Liver (tissue), 9 donors: ENCODE results near the gene LPP. TPM values are rescaled to one million over a fixed set of nuclear protein-coding genes. Genes with fewer than 3 reads are reported as not detected.

Source experiments
- DNase-seq: peaks from one replicate; pipeline ENCODE4 v3.0.0-alpha.2; 2017; ENCODE audit warnings: low spot score
- H3K27ac ChIP-seq, 2 donors: one replicate each; pipeline ENCODE4 v1.7.0; 2013; ENCODE audit warnings: inconsistent platforms in 2 of 2, low read length in 2 of 2, control low read depth in 1 of 2, low read depth in 1 of 2, mild to moderate bottlenecking in 1 of 2
- H3K27me3 ChIP-seq, 4 donors: one replicate each; pipeline versions ENCODE4 v1.6.1 to v1.7.0; 2013; ENCODE audit warnings: low read length in 3 of 4, inconsistent platforms in 1 of 4, mild to moderate bottlenecking in 1 of 4, moderate library complexity in 1 of 4; ENCODE audit not compliant: control insufficient read depth in 4 of 4, insufficient read depth in 4 of 4
- H3K36me3 ChIP-seq, 4 donors: one replicate each; pipeline versions ENCODE4 v1.6.1 to v1.7.0; 2013; ENCODE audit warnings: low read length in 3 of 4, mild to moderate bottlenecking in 3 of 4, low read depth in 1 of 4, moderate library complexity in 1 of 4; ENCODE audit not compliant: control insufficient read depth in 4 of 4, insufficient read depth in 3 of 4
- H3K4me1 ChIP-seq, 4 donors: one replicate each; pipeline versions ENCODE4 v1.6.1 to v1.7.0; 2013; ENCODE audit warnings: low read length in 3 of 4, mild to moderate bottlenecking in 3 of 4, moderate library complexity in 1 of 4; ENCODE audit not compliant: control insufficient read depth in 4 of 4, insufficient read depth in 4 of 4
- H3K4me3 ChIP-seq, 3 donors: one replicate each; pipeline versions ENCODE4 v1.6.1 to v1.7.0; 2013; ENCODE audit warnings: low read length in 3 of 3, control low read depth in 1 of 3, low read depth in 1 of 3, mild to moderate bottlenecking in 1 of 3
- H3K9ac ChIP-seq, 2 donors: one replicate each; pipeline ENCODE4 v1.7.0; 2013; ENCODE audit warnings: low read length in 2 of 2, mild to moderate bottlenecking in 2 of 2, moderate library complexity in 2 of 2, control low read depth in 1 of 2, low read depth in 1 of 2
- H3K9me3 ChIP-seq, 4 donors: one replicate each; pipeline versions ENCODE4 v1.6.1 to v1.7.0; 2013; ENCODE audit warnings: low read length in 3 of 4; ENCODE audit not compliant: control insufficient read depth in 4 of 4
- EGR1 ChIP-seq, 2 donors: IDR thresholded peaks; 2 replicates each; pipeline ENCODE4 v1.6.1; 2016 to 2018; ENCODE audit warnings: antibody characterized with exemption in 2 of 2, low read depth in 2 of 2
- FOXA1 ChIP-seq: IDR thresholded peaks from 2 replicates; pipeline ENCODE4 v1.6.1; 2016; ENCODE audit warnings: antibody characterized with exemption
- FOXA2 ChIP-seq: IDR thresholded peaks from 2 replicates; pipeline ENCODE4 v1.6.1; 2016; ENCODE audit warnings: antibody characterized with exemption
- GABPA ChIP-seq, 2 donors: IDR thresholded peaks in 1 of 2; conservative IDR thresholded peaks in 1 of 2; 2 replicates each; pipeline ENCODE4 v1.6.1; 2016; ENCODE audit warnings: antibody characterized with exemption in 2 of 2, mild to moderate bottlenecking in 1 of 2, moderate library complexity in 1 of 2
- HNF4A ChIP-seq, 2 donors: conservative IDR thresholded peaks; 2 replicates each; pipeline ENCODE4 v1.6.1; 2016; ENCODE audit warnings: antibody characterized with exemption in 2 of 2, mild to moderate bottlenecking in 2 of 2
- HNF4G ChIP-seq: IDR thresholded peaks from 2 replicates; pipeline ENCODE4 v1.6.1; 2016; ENCODE audit warnings: antibody characterized with exemption
- JUND ChIP-seq, 2 donors: IDR thresholded peaks; 2 replicates each; pipeline ENCODE4 v1.6.1; 2016; ENCODE audit warnings: antibody characterized with exemption in 2 of 2
- NR2F2 ChIP-seq: IDR thresholded peaks from 2 replicates; pipeline ENCODE4 v1.6.1; 2016; ENCODE audit warnings: antibody characterized with exemption
- RAD21 ChIP-seq, 2 donors: IDR thresholded peaks; 2 replicates each; pipeline ENCODE4 v1.6.1; 2016; ENCODE audit warnings: antibody characterized with exemption in 2 of 2, mild to moderate bottlenecking in 2 of 2
- RXRA ChIP-seq, 2 donors: IDR thresholded peaks; 2 replicates each; pipeline ENCODE4 v1.6.1; 2017 to 2018; ENCODE audit warnings: antibody characterized with exemption in 2 of 2, mild to moderate bottlenecking in 1 of 2
- SP1 ChIP-seq: IDR thresholded peaks from 2 replicates; pipeline ENCODE4 v1.6.1; 2018; ENCODE audit warnings: antibody characterized with exemption, mild to moderate bottlenecking
- TAF1 ChIP-seq: conservative IDR thresholded peaks from 2 replicates; pipeline ENCODE4 v1.6.1; 2016; ENCODE audit warnings: antibody characterized with exemption, mild to moderate bottlenecking
- YY1 ChIP-seq: IDR thresholded peaks from 2 replicates; pipeline ENCODE4 v1.6.1; 2016; ENCODE audit warnings: antibody characterized with exemption, mild to moderate bottlenecking
- WGBS: extraction: QIAGEN DNeasy Blood & Tissue Kit; methylation state at CpG from one replicate; pipeline ENCODE4 v1.1.7; 2013; 5-methylcytosine and 5-hydroxymethylcytosine counted together
- polyA plus RNA-seq, 2 donors: library from polyadenylated mRNA; stranded (reverse) in 1 of 2; unstranded in 1 of 2; fragments of 200-250 nt in 1 of 2; fragments of >200 nt in 1 of 2; fragmentation: Nextera tagmentation in 1 of 2; extraction: Ambion mirVana in 1 of 2; gene quantifications; one replicate each; pipeline versions ENCODE4 v1.2.1 to v1.2.3, GENCODE V29; 2013 to 2015
- total RNA-seq, 2 donors: library from RNA; depleted of rRNA; stranded (reverse); fragments of >200 nt; gene quantifications; one replicate each; pipeline ENCODE4 v1.2.3, GENCODE V29; 2014
- TF ChIP-seq, protein P1 (sequence below): IDR thresholded peaks from 2 replicates; pipeline ENCODE4 v1.6.1; 2016; ENCODE audit warnings: antibody characterized with exemption
- TF ChIP-seq, protein P2 (sequence below): IDR thresholded peaks from 2 replicates; pipeline ENCODE4 v1.6.1; 2016; ENCODE audit warnings: antibody characterized with exemption
- TF ChIP-seq, protein P3 (sequence below): fragments of 150-350 bp; IDR thresholded peaks from 2 replicates; pipeline ENCODE4 v1.5.1; 2017; ENCODE audit warnings: improper control_type of control experiment, low read depth, low read length; ENCODE audit not compliant: missing input control
- TF ChIP-seq, protein P4 (sequence below): IDR thresholded peaks from 2 replicates; pipeline ENCODE4 v1.6.1; 2016; ENCODE audit warnings: antibody characterized with exemption
- TF ChIP-seq, protein P5 (sequence below): IDR thresholded peaks from 2 replicates; pipeline ENCODE4 v1.6.1; 2016; ENCODE audit warnings: antibody characterized with exemption, mild to moderate bottlenecking
- donor health status: healthy.
- donor health status: healthy.
- donor health status: healthy.
- donor health status: healthy.
- donor health status: healthy.

The LPP gene
- total and polyA plus RNA-seq, 4 donors = 3.3 to 53.7 (median 28.2) TPM

DNA sequence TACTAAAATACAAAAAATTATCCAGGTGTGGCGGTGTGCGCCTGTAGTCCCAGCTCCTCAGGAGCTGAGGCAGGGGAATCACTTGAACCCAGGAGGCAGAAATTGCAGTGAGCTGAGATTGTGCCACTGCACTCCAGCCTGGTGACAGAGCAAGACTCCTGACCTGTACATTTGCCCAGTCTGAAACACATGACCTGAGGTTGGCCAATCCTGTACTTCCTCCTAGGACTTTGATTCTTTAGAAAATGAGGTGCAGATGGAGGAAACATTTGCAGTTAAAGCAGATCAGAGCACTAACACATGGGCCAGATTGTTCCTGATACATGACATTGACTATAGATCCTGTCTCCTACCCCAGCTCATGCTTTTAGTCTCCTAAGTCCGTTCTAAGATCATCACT is 28.9 kb upstream of the LPP start:
- Histone ChIP-seq H3K27me3 (no peaks in the 10 kb centered on the region), H3K36me3 (no peaks in the 10 kb centered on the region), H3K4me1 (no peaks in the 10 kb centered on the region), H3K27ac (no peak overlapping the region), H3K9me3 (no peaks in the 10 kb centered on the region), H3K9ac (no peak overlapping the region), H3K4me3 (no peak overlapping the region)
- WGBS = 96% methylated on average over 3 of the region's 3 CpGs
- TF ChIP-seq RAD21 (IDR thresholded peaks at IDR 0.05) = no peak
- TF ChIP-seq FOXA2 = no peak
- TF ChIP-seq, protein P1, sequence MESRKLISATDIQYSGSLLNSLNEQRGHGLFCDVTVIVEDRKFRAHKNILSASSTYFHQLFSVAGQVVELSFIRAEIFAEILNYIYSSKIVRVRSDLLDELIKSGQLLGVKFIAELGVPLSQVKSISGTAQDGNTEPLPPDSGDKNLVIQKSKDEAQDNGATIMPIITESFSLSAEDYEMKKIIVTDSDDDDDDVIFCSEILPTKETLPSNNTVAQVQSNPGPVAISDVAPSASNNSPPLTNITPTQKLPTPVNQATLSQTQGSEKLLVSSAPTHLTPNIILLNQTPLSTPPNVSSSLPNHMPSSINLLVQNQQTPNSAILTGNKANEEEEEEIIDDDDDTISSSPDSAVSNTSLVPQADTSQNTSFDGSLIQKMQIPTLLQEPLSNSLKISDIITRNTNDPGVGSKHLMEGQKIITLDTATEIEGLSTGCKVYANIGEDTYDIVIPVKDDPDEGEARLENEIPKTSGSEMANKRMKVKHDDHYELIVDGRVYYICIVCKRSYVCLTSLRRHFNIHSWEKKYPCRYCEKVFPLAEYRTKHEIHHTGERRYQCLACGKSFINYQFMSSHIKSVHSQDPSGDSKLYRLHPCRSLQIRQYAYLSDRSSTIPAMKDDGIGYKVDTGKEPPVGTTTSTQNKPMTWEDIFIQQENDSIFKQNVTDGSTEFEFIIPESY = no peak
- no peak for TF ChIP-seq HNF4G
- TF ChIP-seq EGR1 (IDR thresholded peaks at IDR 0.05; ENCODE audit: low read depth in 2 of 2) = no peak
- TF ChIP-seq, protein P2, sequence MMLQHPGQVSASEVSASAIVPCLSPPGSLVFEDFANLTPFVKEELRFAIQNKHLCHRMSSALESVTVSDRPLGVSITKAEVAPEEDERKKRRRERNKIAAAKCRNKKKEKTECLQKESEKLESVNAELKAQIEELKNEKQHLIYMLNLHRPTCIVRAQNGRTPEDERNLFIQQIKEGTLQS = no peak
- no peak for TF ChIP-seq JUND (IDR thresholded peaks at IDR 0.05)
- no peak for TF ChIP-seq FOXA1
- no peak for TF ChIP-seq NR2F2
- TF ChIP-seq, protein P3, sequence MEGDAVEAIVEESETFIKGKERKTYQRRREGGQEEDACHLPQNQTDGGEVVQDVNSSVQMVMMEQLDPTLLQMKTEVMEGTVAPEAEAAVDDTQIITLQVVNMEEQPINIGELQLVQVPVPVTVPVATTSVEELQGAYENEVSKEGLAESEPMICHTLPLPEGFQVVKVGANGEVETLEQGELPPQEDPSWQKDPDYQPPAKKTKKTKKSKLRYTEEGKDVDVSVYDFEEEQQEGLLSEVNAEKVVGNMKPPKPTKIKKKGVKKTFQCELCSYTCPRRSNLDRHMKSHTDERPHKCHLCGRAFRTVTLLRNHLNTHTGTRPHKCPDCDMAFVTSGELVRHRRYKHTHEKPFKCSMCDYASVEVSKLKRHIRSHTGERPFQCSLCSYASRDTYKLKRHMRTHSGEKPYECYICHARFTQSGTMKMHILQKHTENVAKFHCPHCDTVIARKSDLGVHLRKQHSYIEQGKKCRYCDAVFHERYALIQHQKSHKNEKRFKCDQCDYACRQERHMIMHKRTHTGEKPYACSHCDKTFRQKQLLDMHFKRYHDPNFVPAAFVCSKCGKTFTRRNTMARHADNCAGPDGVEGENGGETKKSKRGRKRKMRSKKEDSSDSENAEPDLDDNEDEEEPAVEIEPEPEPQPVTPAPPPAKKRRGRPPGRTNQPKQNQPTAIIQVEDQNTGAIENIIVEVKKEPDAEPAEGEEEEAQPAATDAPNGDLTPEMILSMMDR = no peak
- TF ChIP-seq RXRA (IDR thresholded peaks at IDR 0.05) = no peak
- no peak for DNase-seq

DNA sequence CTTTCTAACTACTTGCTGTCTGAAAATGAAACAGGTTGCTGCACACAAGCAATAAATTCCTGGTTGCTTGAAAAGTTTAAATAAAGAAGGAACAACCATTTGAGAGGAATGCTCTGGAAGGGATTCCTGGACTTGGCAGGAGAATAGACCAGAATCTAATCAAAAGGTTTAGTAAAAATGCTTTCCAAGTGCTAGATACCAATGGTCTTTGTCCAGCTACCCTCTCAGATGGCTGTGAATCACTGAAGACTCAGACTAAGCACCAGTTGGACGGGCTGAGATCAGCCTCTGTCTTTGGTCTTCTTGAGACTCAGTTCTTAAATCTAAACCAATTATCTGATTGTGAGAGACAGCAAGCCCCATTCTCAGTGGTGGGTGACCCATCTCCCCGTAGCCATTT is 27.7 kb upstream of the LPP start:
- WGBS = 98% methylated on average over 2 of the region's 2 CpGs
- H3K27me3 ChIP-seq = no peaks in the 10 kb centered on the region
- DNase-seq = no peak
- H3K9ac ChIP-seq = no peak overlapping the region
- TF ChIP-seq, protein P4, sequence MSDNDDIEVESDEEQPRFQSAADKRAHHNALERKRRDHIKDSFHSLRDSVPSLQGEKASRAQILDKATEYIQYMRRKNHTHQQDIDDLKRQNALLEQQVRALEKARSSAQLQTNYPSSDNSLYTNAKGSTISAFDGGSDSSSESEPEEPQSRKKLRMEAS = no peak
- TF ChIP-seq RXRA (IDR thresholded peaks at IDR 0.05) (no peak), FOXA2 (no peak), TAF1 (no peak), GABPA (IDR thresholded peaks at IDR 0.05 in 1 of 2, conservative IDR thresholded peaks at IDR 0.05 in 1 of 2) (no peak), NR2F2 (no peak), HNF4A (conservative IDR thresholded peaks at IDR 0.05) (no peak), HNF4G (no peak), JUND (IDR thresholded peaks at IDR 0.05) (no peak), FOXA1 (no peak), RAD21 (IDR thresholded peaks at IDR 0.05) (no peak), EGR1 (IDR thresholded peaks at IDR 0.05; ENCODE audit: low read depth in 2 of 2) (no peak), YY1 (no peak), SP1 (no peak)
- TF ChIP-seq, protein P1 = no peak
- TF ChIP-seq, protein P5, sequence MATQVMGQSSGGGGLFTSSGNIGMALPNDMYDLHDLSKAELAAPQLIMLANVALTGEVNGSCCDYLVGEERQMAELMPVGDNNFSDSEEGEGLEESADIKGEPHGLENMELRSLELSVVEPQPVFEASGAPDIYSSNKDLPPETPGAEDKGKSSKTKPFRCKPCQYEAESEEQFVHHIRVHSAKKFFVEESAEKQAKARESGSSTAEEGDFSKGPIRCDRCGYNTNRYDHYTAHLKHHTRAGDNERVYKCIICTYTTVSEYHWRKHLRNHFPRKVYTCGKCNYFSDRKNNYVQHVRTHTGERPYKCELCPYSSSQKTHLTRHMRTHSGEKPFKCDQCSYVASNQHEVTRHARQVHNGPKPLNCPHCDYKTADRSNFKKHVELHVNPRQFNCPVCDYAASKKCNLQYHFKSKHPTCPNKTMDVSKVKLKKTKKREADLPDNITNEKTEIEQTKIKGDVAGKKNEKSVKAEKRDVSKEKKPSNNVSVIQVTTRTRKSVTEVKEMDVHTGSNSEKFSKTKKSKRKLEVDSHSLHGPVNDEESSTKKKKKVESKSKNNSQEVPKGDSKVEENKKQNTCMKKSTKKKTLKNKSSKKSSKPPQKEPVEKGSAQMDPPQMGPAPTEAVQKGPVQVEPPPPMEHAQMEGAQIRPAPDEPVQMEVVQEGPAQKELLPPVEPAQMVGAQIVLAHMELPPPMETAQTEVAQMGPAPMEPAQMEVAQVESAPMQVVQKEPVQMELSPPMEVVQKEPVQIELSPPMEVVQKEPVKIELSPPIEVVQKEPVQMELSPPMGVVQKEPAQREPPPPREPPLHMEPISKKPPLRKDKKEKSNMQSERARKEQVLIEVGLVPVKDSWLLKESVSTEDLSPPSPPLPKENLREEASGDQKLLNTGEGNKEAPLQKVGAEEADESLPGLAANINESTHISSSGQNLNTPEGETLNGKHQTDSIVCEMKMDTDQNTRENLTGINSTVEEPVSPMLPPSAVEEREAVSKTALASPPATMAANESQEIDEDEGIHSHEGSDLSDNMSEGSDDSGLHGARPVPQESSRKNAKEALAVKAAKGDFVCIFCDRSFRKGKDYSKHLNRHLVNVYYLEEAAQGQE = no peak
- TF ChIP-seq, protein P2 = no peak
- TF ChIP-seq, protein P3 = no peak
- H3K27ac ChIP-seq = no peak overlapping the region
- H3K4me3 ChIP-seq = no peak overlapping the region
- no peaks in the 10 kb centered on the region for H3K9me3 ChIP-seq
- H3K36me3 ChIP-seq = no peaks in the 10 kb centered on the region
- H3K4me1 ChIP-seq = no peaks in the 10 kb centered on the region
